Medulla oblongata (tissue), 1 donor: ENCODE data around the gene FBN2.
"Not testable (repeated sequence)": the region's sequence is repeated elsewhere in the genome, so short reads cannot be mapped to it uniquely, and the experiment has no call there.

Experiments
- DNase-seq: peaks from one replicate; pipeline ENCODE4 v3.0.0-alpha.2; 2015; ENCODE audit errors: extremely low spot score

FBN2 gene

DNA sequence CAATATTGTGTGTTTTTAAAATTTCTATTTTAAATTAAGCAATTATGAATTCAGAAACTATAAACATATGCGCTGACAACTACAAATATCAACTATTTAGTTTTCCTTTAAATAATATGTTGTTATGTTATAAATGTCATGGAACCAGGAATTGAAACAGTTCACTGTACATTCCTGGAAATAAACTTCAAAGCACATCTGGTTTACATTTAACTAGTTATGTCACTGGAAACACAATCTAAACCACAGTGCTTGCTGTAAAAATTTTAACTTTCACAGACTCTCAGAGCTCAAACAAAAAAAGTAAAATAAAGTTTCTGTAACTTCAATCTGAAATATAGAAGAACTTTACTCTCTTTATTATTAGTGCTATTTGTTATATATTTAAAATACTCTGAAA lies 179.2 kb downstream of the FBN2 start:
- no peak for DNase-seq

DNA sequence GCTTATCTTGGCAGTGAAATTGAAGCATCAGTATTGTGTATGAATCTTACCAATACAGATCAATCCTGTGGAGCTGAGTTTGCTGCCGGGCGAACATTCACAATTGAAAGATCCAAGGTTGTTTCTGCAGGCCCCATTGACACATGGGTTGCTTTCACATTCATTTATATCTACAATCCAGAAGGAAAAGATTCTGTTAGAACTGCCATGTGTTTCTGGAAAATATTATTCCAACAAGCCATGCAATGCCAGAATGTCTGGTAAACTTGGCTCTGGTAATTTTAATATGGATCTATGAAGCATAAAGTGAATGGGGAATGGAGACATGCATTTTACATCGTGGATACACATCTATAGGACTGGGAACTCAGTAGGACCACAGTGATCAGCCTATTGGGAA lies 180.8 kb downstream of the FBN2 start:
- no peak for DNase-seq

- DNase-seq = no peak
These were observed 182.1 kb downstream of the FBN2 start for GRCh38 chr5:128355961-128356360.

GRCh38 chr5:128353441-128354107 lies 184.5 kb downstream of the FBN2 start:
- no peak for DNase-seq

DNA sequence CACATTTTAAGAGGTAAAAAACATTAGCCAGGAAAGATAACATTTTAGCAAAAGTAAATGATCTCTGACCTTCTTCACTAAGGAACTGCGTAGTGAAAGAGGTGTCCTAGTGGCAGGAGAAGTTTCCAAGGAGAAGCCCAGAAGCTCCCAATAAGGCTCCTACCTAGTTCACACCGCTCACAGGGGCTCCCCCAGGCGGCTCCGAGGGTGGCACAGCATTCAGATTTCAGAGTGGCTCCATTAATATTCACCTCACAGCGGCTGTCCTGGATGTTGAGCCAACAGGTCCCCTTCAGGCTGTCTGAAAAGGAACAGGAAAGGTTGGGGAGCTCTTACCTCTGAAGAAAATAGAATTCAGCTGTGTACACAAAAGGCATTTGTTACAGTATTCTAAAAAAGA lies 187.3 kb downstream of the FBN2 start:
- no peak for DNase-seq

DNA sequence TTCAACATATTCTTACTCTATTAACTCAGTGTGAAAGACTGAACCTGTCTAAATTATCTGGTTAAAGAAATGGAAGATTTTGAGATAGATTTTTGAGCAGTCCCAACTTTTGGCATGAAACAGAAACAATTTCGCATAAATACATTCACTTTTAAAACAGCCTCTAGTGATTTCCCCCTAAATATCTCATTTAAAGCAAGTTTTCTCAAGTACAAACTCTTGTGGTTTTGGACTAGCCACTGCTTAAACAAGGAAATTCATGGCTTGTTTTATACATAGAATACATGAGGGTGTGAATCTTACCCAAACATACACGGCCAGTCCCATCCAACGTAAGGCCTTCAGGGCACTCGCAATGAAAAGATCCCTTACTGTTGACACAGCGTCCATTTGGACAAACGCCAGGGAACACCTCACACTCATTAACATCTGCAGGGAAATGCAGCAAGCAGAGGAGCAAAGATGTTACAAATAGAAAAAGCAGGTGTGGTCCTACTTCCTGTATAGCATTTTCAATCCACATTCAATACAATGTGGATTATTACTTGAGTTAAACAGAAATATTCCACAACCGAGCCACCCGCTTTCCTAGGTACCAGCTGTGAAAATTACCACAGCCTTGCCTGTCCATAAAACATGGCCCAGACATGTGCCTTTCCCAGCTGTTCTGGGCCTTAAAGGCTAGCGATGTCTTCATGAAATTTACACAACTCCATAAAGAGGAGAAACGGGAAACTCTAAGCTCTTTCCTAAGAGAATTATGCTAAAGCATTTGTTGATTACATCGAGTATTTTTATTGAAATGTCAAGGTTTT lies 188.8 kb downstream of the FBN2 start:
- DNase-seq = no peak

- no peak for DNase-seq
These were observed 192.0 kb downstream of the FBN2 start for GRCh38 chr5:128346038-128346437.

GRCh38 chr5:128345247-128345646 lies 192.8 kb downstream of the FBN2 start:
- DNase-seq = no peak

- no peak for DNase-seq
These were observed 194.9 kb downstream of the FBN2 start for GRCh38 chr5:128343168-128343567.

DNA sequence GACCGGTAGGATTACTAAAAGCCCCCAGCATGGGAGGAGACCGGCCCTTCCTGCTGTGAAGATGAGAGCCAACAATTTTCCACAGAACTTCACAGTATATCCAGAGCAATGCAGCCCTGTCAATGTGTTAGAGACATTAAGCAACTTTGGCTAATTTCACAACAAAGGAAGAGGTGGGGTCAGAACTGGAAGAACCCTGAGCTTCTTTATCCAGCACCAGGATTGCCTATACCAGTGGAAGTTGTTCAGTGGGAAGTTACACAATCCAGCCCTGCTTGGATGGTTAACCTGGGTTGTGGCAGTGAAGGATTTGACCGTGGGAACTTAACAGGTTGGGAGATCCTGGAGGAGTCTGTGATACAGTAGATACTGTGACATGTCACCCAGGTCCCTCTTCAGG lies 197.0 kb downstream of the FBN2 start:
- no peak for DNase-seq

DNA sequence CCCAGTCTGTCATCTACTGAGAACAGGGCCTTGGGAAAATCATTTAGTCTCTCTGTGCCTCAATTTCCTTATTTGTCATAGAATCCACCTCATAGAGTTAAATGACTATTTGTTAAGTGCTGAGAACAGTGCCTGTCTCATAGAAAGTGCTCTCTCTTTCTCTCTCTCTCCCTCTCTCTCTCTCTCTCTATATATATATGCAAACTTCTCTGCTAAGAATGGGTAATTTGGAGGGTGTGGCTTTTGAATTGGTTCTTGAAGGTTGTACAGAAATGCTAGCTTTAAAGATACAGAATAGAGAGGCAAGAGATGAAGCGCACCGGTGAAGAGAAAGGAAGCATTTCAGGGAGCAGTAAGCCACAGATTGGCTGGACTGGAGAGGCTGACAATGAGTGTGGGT lies 197.4 kb downstream of the FBN2 start:
- DNase-seq = no peak

- no peak for DNase-seq
These were observed 198.5 kb downstream of the FBN2 start for GRCh38 chr5:128339585-128339984.

DNA sequence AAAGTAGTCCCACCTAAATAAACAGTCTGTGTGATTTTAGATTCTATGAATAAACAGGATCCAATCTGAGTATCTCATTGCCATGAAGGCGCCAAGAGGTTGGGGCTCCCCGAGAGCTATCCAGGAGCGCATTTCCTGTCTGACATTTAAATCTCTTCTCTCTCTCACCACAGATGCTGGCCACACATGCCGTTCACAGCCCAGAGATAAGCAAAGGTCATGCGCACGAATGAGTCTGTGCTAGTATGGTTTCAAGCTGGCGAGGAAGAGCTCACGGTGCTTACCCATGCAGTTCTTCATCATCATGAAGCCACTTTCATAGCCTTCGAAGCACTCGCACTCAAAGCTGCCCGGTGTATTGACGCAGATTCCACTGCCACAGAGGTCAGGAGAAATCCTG lies 199.4 kb downstream of the FBN2 start:
- DNase-seq = no peak

DNA sequence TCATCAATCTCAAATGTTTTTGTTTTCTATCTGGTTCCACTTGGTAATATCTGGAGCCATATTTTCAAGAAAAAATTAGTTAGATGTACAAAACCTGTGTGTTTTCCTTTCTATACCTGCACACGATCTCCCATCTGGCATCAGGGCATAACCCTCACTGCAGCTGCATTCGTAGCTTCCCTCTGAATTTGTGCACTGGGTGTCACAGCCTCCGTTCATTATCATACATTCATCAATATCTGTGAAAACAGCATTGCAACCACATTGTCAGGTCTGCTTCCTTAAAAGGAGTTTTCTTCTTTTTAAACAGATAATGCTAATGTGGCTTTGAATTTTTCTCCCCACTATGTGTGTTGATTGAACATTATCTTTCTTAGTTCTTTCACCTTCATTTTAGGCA lies 202.7 kb downstream of the FBN2 start:
- DNase-seq = no peak

DNA sequence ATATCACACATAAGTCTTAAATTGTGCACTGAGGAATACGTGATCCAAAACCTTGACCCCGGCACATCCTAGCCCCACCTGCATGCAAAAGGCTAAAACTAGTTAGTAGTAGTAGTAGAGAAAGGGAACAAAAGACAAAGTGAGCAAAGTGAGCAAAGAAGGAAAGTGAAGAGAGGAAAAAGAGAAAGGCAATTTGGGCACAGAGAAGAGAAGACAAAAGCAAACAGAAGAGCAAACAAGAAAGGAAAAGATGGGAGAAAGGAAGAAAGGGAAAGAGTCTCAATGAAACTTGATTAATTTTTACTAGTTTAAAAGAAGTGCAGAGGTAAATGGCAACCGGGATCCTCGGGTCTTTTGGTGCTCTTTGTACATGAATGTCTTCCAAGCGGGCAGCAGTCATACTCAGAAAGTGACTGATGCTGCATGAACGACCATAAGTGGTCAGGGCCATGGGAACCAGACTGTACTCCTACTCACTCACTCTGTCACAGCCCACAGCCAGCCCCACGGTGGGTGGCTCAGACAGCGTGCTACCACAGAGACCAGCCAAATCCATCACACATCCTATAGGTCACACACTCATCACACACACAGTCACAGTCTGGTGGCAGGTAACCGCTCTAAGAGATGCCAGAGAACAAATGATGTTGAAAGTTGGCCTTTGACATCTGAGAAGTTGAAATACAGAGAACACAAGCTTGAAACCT lies 203.9 kb downstream of the FBN2 start:
- no peak for DNase-seq

- DNase-seq = no peak
These were observed 206.8 kb downstream of the FBN2 start for GRCh38 chr5:128331261-128331660.

DNA sequence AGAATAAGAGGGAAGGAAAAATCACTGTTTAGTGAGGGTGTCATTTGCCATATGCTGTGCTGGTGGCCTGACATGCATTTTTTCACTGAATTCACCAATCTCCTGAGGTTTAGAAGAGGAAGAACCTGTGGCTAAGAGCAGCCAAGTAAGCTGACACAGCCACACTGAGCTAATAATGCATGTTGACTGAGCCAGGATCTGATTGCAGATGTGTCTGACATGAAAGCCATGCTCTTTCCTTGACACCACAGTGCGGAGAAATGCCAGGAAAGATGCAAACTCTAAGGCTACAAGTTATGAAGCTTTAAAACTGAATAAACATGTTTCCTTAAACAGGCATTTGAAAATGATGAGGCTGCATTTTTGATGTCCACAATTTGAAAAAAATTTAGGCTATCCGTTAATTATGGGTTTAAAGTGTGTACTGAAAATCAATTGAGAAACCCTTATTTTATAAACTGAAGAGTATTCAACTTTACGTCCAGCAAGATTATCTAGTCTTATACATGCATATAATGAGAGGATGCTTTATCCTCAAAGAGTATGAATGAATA lies 208.6 kb downstream of the FBN2 start:
- DNase-seq = no peak

GRCh38 chr5:128328446-128328845 lies 209.6 kb downstream of the FBN2 start:
- DNase-seq = no peak

DNA sequence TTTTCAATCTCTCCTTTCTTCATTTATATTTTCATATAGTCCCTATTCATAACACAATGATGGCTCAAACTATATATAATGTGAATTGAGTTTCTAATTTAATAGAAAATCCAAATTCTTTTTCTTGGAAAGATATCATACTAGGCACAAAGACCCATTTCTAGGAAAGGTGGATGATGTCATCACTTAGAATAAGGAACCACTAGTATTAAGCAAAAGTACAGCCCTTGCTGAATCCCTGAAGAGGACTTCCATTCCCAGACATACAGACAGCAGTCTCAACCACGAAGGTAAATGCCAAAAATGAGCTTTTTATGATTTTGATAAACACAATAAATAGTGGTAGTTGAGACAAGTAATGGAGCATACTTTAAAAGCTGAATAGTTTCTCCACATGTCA lies 210.0 kb downstream of the FBN2 start:
- DNase-seq = no peak

- not testable (repeated sequence) for DNase-seq
These were observed 216.6 kb downstream of the FBN2 start for GRCh38 chr5:128321418-128321817.

DNA sequence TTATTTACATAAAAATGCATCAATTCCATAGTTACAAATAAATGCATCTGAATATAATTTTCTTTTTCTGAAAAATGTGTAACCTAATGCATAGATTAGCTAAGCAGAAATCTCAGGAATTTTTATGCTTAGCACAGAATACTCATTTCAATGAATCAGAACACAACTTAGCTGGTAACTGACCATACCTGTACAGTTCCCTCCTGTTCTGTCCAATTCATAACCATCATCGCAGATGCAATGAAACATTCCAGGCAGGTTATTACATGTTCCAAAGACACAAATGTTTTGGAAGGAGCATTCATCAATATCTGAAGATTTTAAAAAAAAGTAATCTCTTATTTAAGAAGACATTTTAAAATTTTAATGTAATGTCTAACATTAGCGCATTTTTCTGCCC lies 219.4 kb downstream of the FBN2 start:
- DNase-seq = no peak

DNA sequence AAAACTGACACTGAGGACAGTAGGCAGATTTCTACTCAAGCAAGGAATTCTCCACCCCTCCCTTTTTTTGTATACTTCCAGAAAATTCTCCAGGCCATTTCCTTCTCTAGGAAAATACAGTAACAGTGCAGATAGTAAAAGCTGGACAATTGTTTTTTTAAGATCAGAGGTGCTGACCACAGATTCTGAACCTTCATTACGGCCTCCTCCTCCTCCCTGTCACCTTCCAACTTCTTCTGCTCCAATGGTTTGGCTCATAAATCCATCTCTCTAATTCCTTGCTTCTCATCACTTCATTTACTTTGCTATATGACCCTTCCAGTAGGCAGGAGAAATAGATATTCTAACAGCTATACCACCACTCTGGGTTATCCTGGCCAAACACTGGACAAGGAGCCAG lies 220.6 kb downstream of the FBN2 start:
- no peak for DNase-seq

DNA sequence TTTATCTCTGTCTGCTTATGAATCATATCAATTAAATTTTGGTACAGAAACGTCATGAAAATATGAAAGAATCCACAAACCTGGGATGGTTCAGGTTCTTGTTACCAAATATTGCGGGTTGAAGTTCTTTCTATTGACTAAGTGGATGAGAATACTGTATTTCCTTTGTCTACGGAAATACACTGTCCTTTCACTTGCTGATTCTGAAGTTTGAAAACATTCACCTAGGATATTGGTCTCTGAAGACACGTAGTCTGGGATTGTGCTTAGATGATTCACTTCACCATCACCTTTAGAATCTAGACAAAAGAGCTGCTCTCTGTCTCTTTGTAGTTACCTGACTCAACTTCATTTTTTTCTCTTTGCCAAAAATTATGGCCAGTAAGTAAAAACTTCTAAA lies 222.4 kb downstream of the FBN2 start:
- no peak for DNase-seq
